WTC11 (cell line): ENCODE results near the gene SYNPO2. TPM values are rescaled to one million over a fixed set of nuclear protein-coding genes. Genes with fewer than 3 reads are reported as not detected.

Experiments
- ATAC-seq: fragments of 200-7000 bp; cut with Tn5 transposase; 2 replicates; pipeline ENCODE4 v1.10.0; 2021; ENCODE audit warnings: mild to moderate bottlenecking, moderate library complexity
- CTCF ChIA-PET: fragments of 300-600 bp; sonication (Branson Sonifier 250); formaldehyde crosslinking; loops from one replicate; lab custom pipeline; 2021; ENCODE audit warnings: antibody characterized with exemption; lab: Charles Lee
- POLR2A ChIA-PET: fragments of 350-600 bp; sonication (Branson Sonifier 250); formaldehyde crosslinking; loops from one replicate; lab custom pipeline; 2021; ENCODE audit warnings: antibody characterized with exemption; lab: Charles Lee
- DNase-seq: peaks from one replicate; pipeline ENCODE4 v3.0.0; 2021; ENCODE audit warnings: low spot score
- H3K27ac Mint-ChIP-seq: 2 replicates; pipeline ENCODE4 v1.8.0; 2021; ENCODE audit warnings: mixed read lengths
- H3K27me3 Mint-ChIP-seq: 2 replicates; pipeline ENCODE4 v1.8.0; 2021; ENCODE audit warnings: low read depth, mild to moderate bottlenecking, moderate library complexity, mixed read lengths
- H3K36me3 Mint-ChIP-seq: 2 replicates; pipeline ENCODE4 v1.8.0; 2021; ENCODE audit warnings: mixed read lengths
- H3K4me1 Mint-ChIP-seq: 2 replicates; pipeline ENCODE4 v1.8.0; 2022; ENCODE audit warnings: mixed read lengths
- H3K4me3 Mint-ChIP-seq: 2 replicates; pipeline ENCODE4 v1.8.0; 2021; ENCODE audit warnings: mild to moderate bottlenecking, moderate library complexity, mixed read lengths
- H3K9me3 Mint-ChIP-seq: 2 replicates; pipeline ENCODE4 v1.8.0; 2021; ENCODE audit warnings: mixed read lengths
- ATF3 ChIP-seq: sonication (generic); formaldehyde crosslinking; conservative IDR thresholded peaks from 2 replicates; pipeline ENCODE4 v1.8.1; 2022; ENCODE audit warnings: mild to moderate bottlenecking, missing genetic modification reagents
- CBFB ChIP-seq: sonication (generic); formaldehyde crosslinking; IDR thresholded peaks from 2 replicates; pipeline ENCODE4 v1.8.1; 2022; ENCODE audit warnings: mild to moderate bottlenecking, low read depth, missing genetic modification reagents
- CREB1 ChIP-seq: sonication (generic); formaldehyde crosslinking; IDR thresholded peaks from 2 replicates; pipeline ENCODE4 v1.8.0; 2023; ENCODE audit warnings: mild to moderate bottlenecking, missing genetic modification reagents
- CTCF ChIP-seq: fragments of 200-600 bp; IDR thresholded peaks from 2 replicates; pipeline ENCODE4 v1.8.0; 2022; ENCODE audit warnings: antibody characterized with exemption
- E2F4 ChIP-seq: sonication (generic); formaldehyde crosslinking; IDR thresholded peaks from 2 replicates; pipeline ENCODE4 v1.8.1; 2022; ENCODE audit warnings: low read depth, mild to moderate bottlenecking, moderate library complexity, missing genetic modification reagents, borderline replicate concordance
- EMX1 ChIP-seq: fragments of 250-450 bp; sonication (Bioruptor Pico); IDR thresholded peaks from 2 replicates; pipeline ENCODE4 v1.8.0; 2021; ENCODE audit warnings: mild to moderate bottlenecking
- ESRRA ChIP-seq: sonication (generic); formaldehyde crosslinking; IDR thresholded peaks from 2 replicates; pipeline ENCODE4 v1.8.1; 2022; ENCODE audit warnings: mild to moderate bottlenecking, missing genetic modification reagents, borderline replicate concordance
- FOXK1 ChIP-seq: sonication (generic); formaldehyde crosslinking; IDR thresholded peaks from 2 replicates; pipeline ENCODE4 v1.8.0; 2022; ENCODE audit warnings: mild to moderate bottlenecking, moderate library complexity, missing genetic modification reagents
- MAX ChIP-seq: sonication (generic); formaldehyde crosslinking; IDR thresholded peaks from 2 replicates; pipeline ENCODE4 v1.8.0; 2022; ENCODE audit warnings: mild to moderate bottlenecking, missing genetic modification reagents
- OVOL2 ChIP-seq: fragments of 250-450 bp; sonication (Bioruptor Pico); IDR thresholded peaks from 2 replicates; pipeline ENCODE4 v1.9.0; 2021; ENCODE audit warnings: mild to moderate bottlenecking, borderline replicate concordance
- ZNF219 ChIP-seq: sonication (generic); formaldehyde crosslinking; IDR thresholded peaks from 2 replicates; pipeline ENCODE4 v1.8.0; 2023; ENCODE audit warnings: missing genetic modification reagents, mild to moderate bottlenecking, borderline replicate concordance
- ZNF232 ChIP-seq: sonication (generic); formaldehyde crosslinking; IDR thresholded peaks from 2 replicates; pipeline ENCODE4 v1.8.0; 2022; ENCODE audit warnings: mild to moderate bottlenecking, missing genetic modification reagents
- ZNF671 ChIP-seq: fragments of 250-450 bp; sonication (Bioruptor Pico); IDR thresholded peaks from 2 replicates; pipeline ENCODE4 v1.8.0; 2021; ENCODE audit warnings: mild to moderate bottlenecking
- total RNA-seq: library from RNA; stranded (reverse); gene quantifications from 3 replicates; pipeline ENCODE4 v1.2.3, GENCODE V29; 2021
- TF ChIP-seq, protein P1 (sequence below): sonication (generic); formaldehyde crosslinking; IDR thresholded peaks from 2 replicates; pipeline ENCODE4 v1.8.0; 2022; ENCODE audit warnings: mild to moderate bottlenecking, missing genetic modification reagents
- TF ChIP-seq, protein P2 (sequence below): sonication (generic); formaldehyde crosslinking; IDR thresholded peaks from 2 replicates; pipeline ENCODE4 v1.8.1; 2023; ENCODE audit warnings: mild to moderate bottlenecking, missing genetic modification reagents, moderate library complexity
- TF ChIP-seq, protein P3 (sequence below): sonication (generic); formaldehyde crosslinking; IDR thresholded peaks from 2 replicates; pipeline ENCODE4 v1.8.0; 2022; ENCODE audit warnings: mild to moderate bottlenecking, missing genetic modification reagents
- TF ChIP-seq, protein P4 (sequence below): fragments of 250-450 bp; sonication (Bioruptor Pico); IDR thresholded peaks from 2 replicates; pipeline ENCODE4 v1.9.0; 2021; ENCODE audit warnings: mild to moderate bottlenecking, borderline replicate concordance
- TF ChIP-seq, protein P5 (sequence below): sonication (generic); formaldehyde crosslinking; IDR thresholded peaks from 2 replicates; pipeline ENCODE4 v1.8.0; 2022; ENCODE audit warnings: mild to moderate bottlenecking, missing genetic modification reagents

Gene SYNPO2
- total RNA-seq, 1 experiment from 2014 or later = 1.9 TPM

- Mint-ChIP-seq H3K4me1 (no peaks in the 10 kb centered on the region), H3K27me3 (no peaks in the 10 kb centered on the region), H3K27ac (no peak overlapping the region), H3K4me3 (no peak overlapping the region), H3K9me3 (peaks cover 4% of the 10 kb centered on the region; the same call in 1 of the 2 replicates), H3K36me3 (no peaks in the 10 kb centered on the region)
- no peak for DNase-seq
- ChIA-PET POLR2A (no interaction called here), CTCF (interaction anchor here (0.6 kb wide), 1 partner anchor 253 kb away, joined by 3 read pairs; no protein-coding TSS in a partner anchor)
- TF ChIP-seq, protein P1, sequence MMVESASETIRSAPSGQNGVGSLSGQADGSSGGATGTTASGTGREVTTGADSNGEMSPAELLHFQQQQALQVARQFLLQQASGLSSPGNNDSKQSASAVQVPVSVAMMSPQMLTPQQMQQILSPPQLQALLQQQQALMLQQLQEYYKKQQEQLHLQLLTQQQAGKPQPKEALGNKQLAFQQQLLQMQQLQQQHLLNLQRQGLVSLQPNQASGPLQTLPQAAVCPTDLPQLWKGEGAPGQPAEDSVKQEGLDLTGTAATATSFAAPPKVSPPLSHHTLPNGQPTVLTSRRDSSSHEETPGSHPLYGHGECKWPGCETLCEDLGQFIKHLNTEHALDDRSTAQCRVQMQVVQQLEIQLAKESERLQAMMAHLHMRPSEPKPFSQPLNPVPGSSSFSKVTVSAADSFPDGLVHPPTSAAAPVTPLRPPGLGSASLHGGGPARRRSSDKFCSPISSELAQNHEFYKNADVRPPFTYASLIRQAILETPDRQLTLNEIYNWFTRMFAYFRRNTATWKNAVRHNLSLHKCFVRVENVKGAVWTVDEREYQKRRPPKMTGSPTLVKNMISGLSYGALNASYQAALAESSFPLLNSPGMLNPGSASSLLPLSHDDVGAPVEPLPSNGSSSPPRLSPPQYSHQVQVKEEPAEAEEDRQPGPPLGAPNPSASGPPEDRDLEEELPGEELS (CRISPR knock-in tag) = no peak
- ATAC-seq = no peak
Observed at GRCh38 chr4:119011607-119011988, 122.9 kb downstream of the SYNPO2 start.

- H3K9me3 Mint-ChIP-seq = peaks cover 9% of the 10 kb centered on the region
- CTCF ChIA-PET = no interaction called here
- no peak for TF ChIP-seq CBFB (CRISPR knock-in tag)
- TF ChIP-seq ATF3 (CRISPR knock-in tag) = no peak
- no peak for TF ChIP-seq EMX1
- no peak for TF ChIP-seq ZNF219 (CRISPR knock-in tag)
- TF ChIP-seq, protein P2, sequence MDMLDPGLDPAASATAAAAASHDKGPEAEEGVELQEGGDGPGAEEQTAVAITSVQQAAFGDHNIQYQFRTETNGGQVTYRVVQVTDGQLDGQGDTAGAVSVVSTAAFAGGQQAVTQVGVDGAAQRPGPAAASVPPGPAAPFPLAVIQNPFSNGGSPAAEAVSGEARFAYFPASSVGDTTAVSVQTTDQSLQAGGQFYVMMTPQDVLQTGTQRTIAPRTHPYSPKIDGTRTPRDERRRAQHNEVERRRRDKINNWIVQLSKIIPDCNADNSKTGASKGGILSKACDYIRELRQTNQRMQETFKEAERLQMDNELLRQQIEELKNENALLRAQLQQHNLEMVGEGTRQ (CRISPR knock-in tag) = no peak
- TF ChIP-seq CREB1 (CRISPR knock-in tag) = no peak
- TF ChIP-seq, all 79 proteins: peak for 0
- no peaks in the 10 kb centered on the region for H3K4me1 Mint-ChIP-seq
- H3K36me3 Mint-ChIP-seq = no peaks in the 10 kb centered on the region
- ATAC-seq = no peak
- H3K27me3 Mint-ChIP-seq = no peaks in the 10 kb centered on the region
- no peak for DNase-seq
- H3K4me3 Mint-ChIP-seq = no peak overlapping the region
- H3K27ac Mint-ChIP-seq = no peak overlapping the region
- POLR2A ChIA-PET = no interaction called here
Observed at GRCh38 chr4:119014658-119015057, 126.0 kb downstream of the SYNPO2 start.

DNA sequence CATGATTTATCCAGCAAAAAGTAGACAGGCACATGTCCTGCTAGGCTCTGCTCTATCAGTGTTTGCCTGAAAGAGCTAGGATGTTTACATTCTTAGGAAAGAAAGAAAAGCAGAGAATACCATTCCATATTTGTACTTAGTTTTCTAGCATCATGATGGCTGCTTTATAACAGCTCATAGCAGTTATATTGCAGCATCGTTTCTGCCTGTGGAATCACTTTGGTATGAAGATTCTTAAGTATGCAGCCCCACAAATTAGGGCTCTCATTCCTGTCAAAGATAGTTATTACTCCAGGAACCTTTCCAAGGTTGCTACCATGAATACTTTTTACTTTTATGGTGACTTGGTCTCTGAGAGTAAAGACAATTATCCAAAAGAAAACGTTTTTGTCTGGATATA is 128.0 kb downstream of the SYNPO2 start:
- no peak for DNase-seq
- Mint-ChIP-seq H3K27me3 (no peaks in the 10 kb centered on the region), H3K4me1 (peaks cover 2% of the 10 kb centered on the region; the same call in 1 of the 2 replicates), H3K9me3 (peaks cover 9% of the 10 kb centered on the region), H3K27ac (no peak overlapping the region), H3K36me3 (no peaks in the 10 kb centered on the region), H3K4me3 (no peak overlapping the region)
- ATAC-seq = no peak
- CTCF ChIA-PET = no interaction called here
- POLR2A ChIA-PET = no interaction called here
- TF ChIP-seq, protein P3, sequence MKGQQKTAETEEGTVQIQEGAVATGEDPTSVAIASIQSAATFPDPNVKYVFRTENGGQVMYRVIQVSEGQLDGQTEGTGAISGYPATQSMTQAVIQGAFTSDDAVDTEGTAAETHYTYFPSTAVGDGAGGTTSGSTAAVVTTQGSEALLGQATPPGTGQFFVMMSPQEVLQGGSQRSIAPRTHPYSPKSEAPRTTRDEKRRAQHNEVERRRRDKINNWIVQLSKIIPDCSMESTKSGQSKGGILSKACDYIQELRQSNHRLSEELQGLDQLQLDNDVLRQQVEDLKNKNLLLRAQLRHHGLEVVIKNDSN (CRISPR knock-in tag) = no peak
- TF ChIP-seq, protein P4, sequence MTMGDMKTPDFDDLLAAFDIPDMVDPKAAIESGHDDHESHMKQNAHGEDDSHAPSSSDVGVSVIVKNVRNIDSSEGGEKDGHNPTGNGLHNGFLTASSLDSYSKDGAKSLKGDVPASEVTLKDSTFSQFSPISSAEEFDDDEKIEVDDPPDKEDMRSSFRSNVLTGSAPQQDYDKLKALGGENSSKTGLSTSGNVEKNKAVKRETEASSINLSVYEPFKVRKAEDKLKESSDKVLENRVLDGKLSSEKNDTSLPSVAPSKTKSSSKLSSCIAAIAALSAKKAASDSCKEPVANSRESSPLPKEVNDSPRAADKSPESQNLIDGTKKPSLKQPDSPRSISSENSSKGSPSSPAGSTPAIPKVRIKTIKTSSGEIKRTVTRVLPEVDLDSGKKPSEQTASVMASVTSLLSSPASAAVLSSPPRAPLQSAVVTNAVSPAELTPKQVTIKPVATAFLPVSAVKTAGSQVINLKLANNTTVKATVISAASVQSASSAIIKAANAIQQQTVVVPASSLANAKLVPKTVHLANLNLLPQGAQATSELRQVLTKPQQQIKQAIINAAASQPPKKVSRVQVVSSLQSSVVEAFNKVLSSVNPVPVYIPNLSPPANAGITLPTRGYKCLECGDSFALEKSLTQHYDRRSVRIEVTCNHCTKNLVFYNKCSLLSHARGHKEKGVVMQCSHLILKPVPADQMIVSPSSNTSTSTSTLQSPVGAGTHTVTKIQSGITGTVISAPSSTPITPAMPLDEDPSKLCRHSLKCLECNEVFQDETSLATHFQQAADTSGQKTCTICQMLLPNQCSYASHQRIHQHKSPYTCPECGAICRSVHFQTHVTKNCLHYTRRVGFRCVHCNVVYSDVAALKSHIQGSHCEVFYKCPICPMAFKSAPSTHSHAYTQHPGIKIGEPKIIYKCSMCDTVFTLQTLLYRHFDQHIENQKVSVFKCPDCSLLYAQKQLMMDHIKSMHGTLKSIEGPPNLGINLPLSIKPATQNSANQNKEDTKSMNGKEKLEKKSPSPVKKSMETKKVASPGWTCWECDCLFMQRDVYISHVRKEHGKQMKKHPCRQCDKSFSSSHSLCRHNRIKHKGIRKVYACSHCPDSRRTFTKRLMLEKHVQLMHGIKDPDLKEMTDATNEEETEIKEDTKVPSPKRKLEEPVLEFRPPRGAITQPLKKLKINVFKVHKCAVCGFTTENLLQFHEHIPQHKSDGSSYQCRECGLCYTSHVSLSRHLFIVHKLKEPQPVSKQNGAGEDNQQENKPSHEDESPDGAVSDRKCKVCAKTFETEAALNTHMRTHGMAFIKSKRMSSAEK = no peak
- TF ChIP-seq MAX (CRISPR knock-in tag) = no peak
- TF ChIP-seq ZNF232 (CRISPR knock-in tag) = no peak
- no peak for TF ChIP-seq ZNF671
- no peak for TF ChIP-seq ESRRA (CRISPR knock-in tag)
- TF ChIP-seq, protein P5, sequence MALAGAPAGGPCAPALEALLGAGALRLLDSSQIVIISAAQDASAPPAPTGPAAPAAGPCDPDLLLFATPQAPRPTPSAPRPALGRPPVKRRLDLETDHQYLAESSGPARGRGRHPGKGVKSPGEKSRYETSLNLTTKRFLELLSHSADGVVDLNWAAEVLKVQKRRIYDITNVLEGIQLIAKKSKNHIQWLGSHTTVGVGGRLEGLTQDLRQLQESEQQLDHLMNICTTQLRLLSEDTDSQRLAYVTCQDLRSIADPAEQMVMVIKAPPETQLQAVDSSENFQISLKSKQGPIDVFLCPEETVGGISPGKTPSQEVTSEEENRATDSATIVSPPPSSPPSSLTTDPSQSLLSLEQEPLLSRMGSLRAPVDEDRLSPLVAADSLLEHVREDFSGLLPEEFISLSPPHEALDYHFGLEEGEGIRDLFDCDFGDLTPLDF = no peak
- no peak for TF ChIP-seq CBFB (CRISPR knock-in tag)
- no peak for TF ChIP-seq OVOL2 (CRISPR knock-in tag)
- TF ChIP-seq FOXK1 (CRISPR knock-in tag) = no peak
- TF ChIP-seq E2F4 (CRISPR knock-in tag) = no peak
- no peak for TF ChIP-seq CTCF
